ENCODE results near the gene MRPS23. TPM values are rescaled to one million over a fixed set of nuclear protein-coding genes. Genes with fewer than 3 reads are reported as not detected.

The MRPS23 gene
- total and polyA plus RNA-seq, 2 of the 4 experiments (the other 2 are of a cell fraction): 23.5 to 37.3 TPM

GRCh38 chr17:57808882-57809281 is 41.0 kb downstream of the MRPS23 start:
- ChIA-PET POLR2A (ENCODE audit: unreplicated experiment) (no interaction called here), CTCF (no interaction called here)
- Histone ChIP-seq H3K9me1 (ENCODE audit: insufficient read depth, low read length) (no peaks in the 10 kb centered on the region; the same call in 1 of the 2 replicates), H4K20me1 (ENCODE audit: insufficient read depth, low read length) (no peaks in the 10 kb centered on the region), H3K4ac (ENCODE audit: low read depth, low read length) (no peak overlapping the region), H2BK15ac (ENCODE audit: low read depth, low read length) (no peak overlapping the region), H4K91ac (ENCODE audit: insufficient read depth, low read depth, low read length) (no peak overlapping the region), H3K9me3 (ENCODE audit: control insufficient read depth, insufficient read depth, low read length) (no peaks in the 10 kb centered on the region), H4K8ac (ENCODE audit: low read depth in 2 of 2, low read length in 2 of 2) (no peak overlapping the region), H3K9ac (ENCODE audit: low read depth, low read length) (no peak overlapping the region), H3K27me3 (ENCODE audit: control insufficient read depth, insufficient read depth, low read length) (peaks cover 23% of the 10 kb centered on the region), H3K4me2 (ENCODE audit: low read depth, low read length) (no peak overlapping the region), H3K18ac (ENCODE audit: low read depth, low read length) (no peak overlapping the region), H2AK9ac (replicated peaks; ENCODE audit: low read depth, low read length, poor library complexity) (no peak overlapping the region), H3K4me3 (ENCODE audit: insufficient read depth, low read depth, low read length) (no peak overlapping the region), H3K14ac (replicated peaks; ENCODE audit: low read depth, low read length) (no peak overlapping the region), H2BK20ac (ENCODE audit: low read depth, low read length) (no peak overlapping the region), H2BK5ac (ENCODE audit: low read depth, low read length, poor library complexity, severe bottlenecking) (no peak overlapping the region), H4K5ac (ENCODE audit: low read depth, low read length) (no peak overlapping the region), H2BK120ac (ENCODE audit: low read depth, low read length) (no peak overlapping the region), H3K56ac (ENCODE audit: extremely low read depth, insufficient read depth, low read length) (no peak overlapping the region), H3K27ac (ENCODE audit: insufficient read depth, low read length) (no peak overlapping the region), H3K79me1 (ENCODE audit: low read depth in 1 of 2, low read length in 2 of 2) (no peaks in the 10 kb centered on the region), H3K4me1 (ENCODE audit: control insufficient read depth, insufficient read depth, low read length) (no peaks in the 10 kb centered on the region), H2AK5ac (ENCODE audit: low read depth, low read length) (no peak overlapping the region), H3K23ac (ENCODE audit: low read depth, low read length) (no peak overlapping the region), H2AFZ (replicated peaks; ENCODE audit: low read length, poor library complexity) (no peak overlapping the region), H3K36me3 (ENCODE audit: control insufficient read depth, insufficient read depth, low read length) (no peaks in the 10 kb centered on the region)
- no CpG with 5 or more reads among the region's 5 CpGs for WGBS, 2 experiments (ENCODE audit: extremely low coverage in 2 of 2, insufficient read length in 1 of 2)
- no TSS peak for BruUV-seq (replicated peaks)
- dilution Hi-C loops (cut with HindIII; ENCODE audit: low sequenced_read_pairs, unreplicated experiment): no loop called here
- DNase-seq (no peak), ATAC-seq (ENCODE audit: low read depth) (no peak)
- intact Hi-C loops (cut with micrococcal nuclease): no loop called here
- TF ChIP-seq POLR2A (IDR thresholded peaks at IDR 0.05; ENCODE audit: low read depth, low read length) (no peak), NFE2L2 (IDR thresholded peaks at IDR 0.05; ENCODE audit: low read depth, low read length) (no peak), BHLHE40 (IDR thresholded peaks at IDR 0.05; ENCODE audit: low read depth, low read length) (no peak), CHD1 (IDR thresholded peaks at IDR 0.05; ENCODE audit: low read depth, low read length) (no peak), MXI1 (IDR thresholded peaks at IDR 0.05; ENCODE audit: borderline replicate concordance, low read depth, low read length) (no peak)
- in situ Hi-C loops (cut with MboI; ENCODE audit: low sequenced_read_pairs): loop anchor here (25.0 kb wide), 1 partner anchor 1997 kb away; no protein-coding TSS in a partner anchor

Measured in IMR-90 (cell line).